ENCODE measurements around the gene HDHD2. TPM values are rescaled to one million over a fixed set of nuclear protein-coding genes. Genes with fewer than 3 reads are reported as not detected.

HDHD2 gene, protein sequence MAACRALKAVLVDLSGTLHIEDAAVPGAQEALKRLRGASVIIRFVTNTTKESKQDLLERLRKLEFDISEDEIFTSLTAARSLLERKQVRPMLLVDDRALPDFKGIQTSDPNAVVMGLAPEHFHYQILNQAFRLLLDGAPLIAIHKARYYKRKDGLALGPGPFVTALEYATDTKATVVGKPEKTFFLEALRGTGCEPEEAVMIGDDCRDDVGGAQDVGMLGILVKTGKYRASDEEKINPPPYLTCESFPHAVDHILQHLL
- 17.6 and 18.1 TPM in 2 replicates for total RNA-seq

DNA sequence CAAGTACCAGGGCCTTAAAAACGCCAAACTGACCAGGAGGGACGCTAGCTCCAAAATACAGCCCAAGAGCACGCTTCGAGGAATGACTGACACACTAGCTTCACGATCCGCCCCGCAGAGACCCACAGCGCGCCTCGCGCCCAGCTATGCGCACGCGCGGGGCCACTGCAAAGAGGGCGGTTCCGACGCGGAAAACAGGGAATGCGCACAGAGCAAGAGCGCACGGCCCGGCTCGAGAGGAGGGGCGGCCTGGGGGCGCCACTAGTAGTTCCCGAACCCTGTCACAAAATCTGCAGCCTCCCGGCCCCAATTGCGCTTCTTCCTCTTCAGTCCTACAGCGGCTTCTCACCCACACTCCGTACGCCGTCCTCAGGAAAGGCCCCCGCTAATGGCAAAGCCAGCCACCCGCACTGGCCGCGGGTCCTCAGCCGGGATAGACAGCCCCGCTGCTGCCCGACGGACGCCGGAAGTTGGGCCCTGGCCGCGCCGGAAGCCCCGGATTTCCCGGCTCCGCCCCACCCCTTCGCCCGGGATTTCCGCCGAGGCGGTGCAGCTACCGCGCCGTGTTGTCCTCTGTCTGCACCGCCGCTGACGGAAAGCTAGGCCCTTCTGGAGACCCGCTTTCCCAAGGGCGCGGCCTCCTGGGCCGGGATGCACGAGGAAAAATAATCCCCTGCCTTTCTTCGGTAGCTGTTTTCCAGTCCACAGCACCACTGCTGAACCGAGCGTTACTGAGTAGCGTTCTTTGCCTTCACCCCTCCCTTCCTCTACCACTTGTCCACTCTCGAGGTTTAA lies at the start of gene HDHD2:
HDHD2 (minus strand) TSS at position 472 of the 795 bp plus-strand sequence. CDS start 14,061 bp downstream, outside the sequence.

DNA sequence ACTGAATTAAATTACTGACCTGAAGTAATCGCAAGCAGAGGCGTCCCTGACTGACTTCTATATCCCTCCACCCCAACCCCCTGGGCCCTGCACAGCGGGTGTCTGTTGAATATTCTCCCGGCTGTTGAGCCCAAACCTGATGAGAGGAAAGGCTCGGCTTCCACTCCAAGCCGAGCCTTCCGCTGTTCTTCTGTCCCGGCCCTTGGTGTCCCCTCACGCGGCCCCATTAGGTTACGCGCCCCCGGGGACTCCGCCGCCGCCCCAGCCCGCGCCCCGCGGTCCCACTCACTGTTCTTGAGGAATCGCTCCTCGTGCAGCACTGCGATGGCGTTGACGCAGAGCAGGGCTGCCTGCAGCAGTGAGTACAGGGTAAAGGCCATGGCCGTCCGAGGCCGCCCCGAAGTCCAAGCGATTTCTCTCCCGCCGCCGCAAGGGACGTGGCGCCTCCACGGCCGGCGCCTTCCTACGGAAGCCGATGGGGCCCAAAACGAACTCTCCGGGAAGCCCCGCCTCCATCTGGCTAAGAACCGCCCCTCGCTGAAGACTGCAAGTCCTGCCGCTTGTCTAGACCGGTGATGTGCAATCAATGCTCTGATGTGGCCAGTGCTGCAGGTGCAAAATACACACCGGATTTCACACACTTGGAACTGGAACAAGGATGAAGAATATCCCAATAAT lies 25.7 kb upstream of the HDHD2 start, which contains the start of gene IER3IP1:
IER3IP1 (minus strand) TSS at position 467 of the 678 bp plus-strand sequence; CDS start at position 380, 87 bp downstream.

Other genes starting within 250 kb of the HDHD2 start
- gene PIAS2, start 233.0 kb downstream of the HDHD2 start, total RNA-seq = 12.8 and 21.3 TPM in 2 replicates
- 3.4 and 3.6 TPM in 2 replicates for gene KATNAL2, start 232.9 kb downstream of the HDHD2 start, total RNA-seq
- gene ELOA2, start 114.9 kb downstream of the HDHD2 start, total RNA-seq = under 0.01 TPM in 1 of 2 replicates, not detected in the other
- 34.1 and 39.0 TPM in 2 replicates for gene IER3IP1, start 25.9 kb upstream of the HDHD2 start, total RNA-seq
- gene SKOR2, start 101.2 kb upstream of the HDHD2 start, total RNA-seq = not detected in 2 replicates